Natural killer cell (primary cell): ENCODE results near the gene A2ML1. TPM values are rescaled to one million over a fixed set of nuclear protein-coding genes. Genes with fewer than 3 reads are reported as not detected.

Experiments
- ATAC-seq, 3 donors: fragments of 150-1000 bp in 2 of 3; fragments of 200-7000 bp in 1 of 3; cut with Tn5 transposase; 1 replicate in 1 of 3; 2 replicates in 2 of 3; pipeline ENCODE4 v1.10.0; 2021; ENCODE audit warnings: mild to moderate bottlenecking in 2 of 3, moderate library complexity in 2 of 3
- DNase-seq, 2 donors: peaks; one replicate each; pipeline versions ENCODE4 v3.0.0 to v3.0.0-alpha.2; 2013 to 2021; ENCODE audit warnings: mixed read lengths in 1 of 2
- H3K27ac ChIP-seq: one replicate; pipeline ENCODE4 v1.5.1; 2013; ENCODE audit warnings: mild to moderate bottlenecking, low read length
- H3K27me3 ChIP-seq: one replicate; pipeline ENCODE4 v1.6.1; 2013; ENCODE audit warnings: low read length; ENCODE audit not compliant: control insufficient read depth, insufficient read depth
- H3K36me3 ChIP-seq: one replicate; pipeline ENCODE4 v1.6.1; 2013; ENCODE audit warnings: low read length; ENCODE audit not compliant: control insufficient read depth, insufficient read depth
- H3K4me1 ChIP-seq: one replicate; pipeline ENCODE4 v1.6.1; 2013; ENCODE audit warnings: low read length; ENCODE audit not compliant: control insufficient read depth, insufficient read depth
- H3K4me3 ChIP-seq: one replicate; pipeline ENCODE4 v1.5.1; 2013; ENCODE audit warnings: low read length
- H3K9me3 ChIP-seq: one replicate; pipeline ENCODE4 v1.6.1; 2013; ENCODE audit warnings: low read length; ENCODE audit not compliant: control insufficient read depth, insufficient read depth
- H3K27ac Mint-ChIP-seq, 2 donors: one replicate each; pipeline ENCODE4 v1.8.0; 2022; ENCODE audit warnings: mild to moderate bottlenecking in 2 of 2, mixed read lengths in 2 of 2, moderate library complexity in 1 of 2
- H3K27me3 Mint-ChIP-seq, 2 donors: one replicate each; pipeline ENCODE4 v1.8.0; 2022; ENCODE audit warnings: low read depth in 2 of 2, mixed read lengths in 2 of 2
- H3K36me3 Mint-ChIP-seq: one replicate; pipeline ENCODE4 v1.8.0; 2022; ENCODE audit warnings: mixed read lengths
- H3K4me1 Mint-ChIP-seq, 2 donors: one replicate each; pipeline ENCODE4 v1.8.0; 2022; ENCODE audit warnings: mixed read lengths in 2 of 2
- H3K4me3 Mint-ChIP-seq: one replicate; pipeline ENCODE4 v1.8.0; 2022; ENCODE audit warnings: mild to moderate bottlenecking, moderate library complexity, mixed read lengths
- H3K9me3 Mint-ChIP-seq, 2 donors: one replicate each; pipeline ENCODE4 v1.8.0; 2022; ENCODE audit warnings: mixed read lengths in 2 of 2
- CTCF ChIP-seq: fragments of 200-600 bp; IDR thresholded peaks from one replicate; pipeline ENCODE4 v1.8.0; 2022; ENCODE audit warnings: antibody characterized with exemption
- WGBS: methylation state at CpG from one replicate; pipeline ENCODE4 v1.1.7; 2013; ENCODE audit warnings: missing lambda C conversion rate; ENCODE audit not compliant: insufficient coverage; 5-methylcytosine and 5-hydroxymethylcytosine counted together
- intact Hi-C: fragments of 100-400 bp; cut with micrococcal nuclease; formaldehyde crosslinking; loops from one replicate; pipeline ENCODE4 v1.14.2; 2022
- total RNA-seq, 4 donors: library from RNA; stranded (reverse); fragments of 120-200 nt in 1 of 4; gene quantifications; one replicate each; pipeline versions ENCODE4 v1.2.3 to v1.2.4, GENCODE V29; 2013 to 2022

The A2ML1 gene
- total RNA-seq, 3 donors from 2014 or later (not counting 1 experiment from before 2014, with no cell fraction given) = not detected

GRCh38 chr12:8887285-8887715, 64.9 kb downstream of the A2ML1 start:
- Histone ChIP-seq H3K27ac (no peak overlapping the region), H3K27me3 (no peaks in the 10 kb centered on the region), H3K4me3 (no peak overlapping the region), H3K9me3 (no peaks in the 10 kb centered on the region), H3K36me3 (no peaks in the 10 kb centered on the region), H3K4me1 (peaks cover 3% of the 10 kb centered on the region)
- intact Hi-C loops = no loop called here
- no peaks in the 10 kb centered on the region for H3K9me3 Mint-ChIP-seq
- TF ChIP-seq CTCF = no peak
- 90% methylated on average over 4 of the region's 4 CpGs for WGBS
- H3K27me3 Mint-ChIP-seq = peaks cover 0 to 10% of the 10 kb centered on the region in 2 donors
- no peaks in the 10 kb centered on the region for H3K36me3 Mint-ChIP-seq
- H3K27ac Mint-ChIP-seq = no peak overlapping the region
- ATAC-seq (no peak), DNase-seq (no peak)
- peaks cover 0 to 5% of the 10 kb centered on the region in 2 donors for H3K4me1 Mint-ChIP-seq
- no peak overlapping the region for H3K4me3 Mint-ChIP-seq

DNA sequence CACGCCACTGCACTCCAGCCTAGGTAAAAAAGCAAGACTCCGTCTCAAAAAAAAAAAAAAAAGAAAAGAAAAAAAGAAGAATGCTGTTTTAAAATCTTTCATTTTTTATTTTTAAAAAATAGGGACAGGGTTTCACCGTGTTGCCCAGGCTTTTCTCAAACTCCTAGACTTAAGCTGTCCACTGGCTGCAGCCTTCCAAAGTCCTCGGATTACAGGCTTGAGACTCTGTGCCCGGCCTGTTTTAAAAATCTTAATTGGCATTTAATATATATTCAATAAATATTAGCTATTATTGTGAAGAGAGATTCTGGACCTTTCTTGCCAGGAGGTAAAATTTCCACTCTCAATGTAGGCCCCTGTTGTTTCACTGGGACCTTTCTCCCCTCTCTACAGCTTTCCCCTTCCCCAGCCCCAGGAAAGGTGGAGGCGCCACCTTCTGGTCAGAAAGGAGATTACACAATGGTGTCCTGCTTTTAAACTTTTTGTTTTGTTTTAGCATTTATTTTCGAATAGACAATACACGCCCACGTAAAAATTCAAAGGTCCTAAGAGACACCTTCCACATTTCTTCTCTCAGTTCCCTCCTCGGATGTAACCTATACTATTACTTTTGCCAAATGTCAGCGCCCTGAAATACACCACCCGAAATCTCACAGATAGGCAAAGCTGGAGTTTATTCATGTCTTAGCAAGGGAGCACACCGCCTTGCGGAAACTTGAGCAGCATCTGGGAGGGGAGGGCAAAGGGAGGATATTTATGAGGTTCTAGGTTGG, 68.1 kb downstream of the A2ML1 start:
- TF ChIP-seq CTCF = peak; percentile 96
- WGBS = 22% methylated on average over 12 of the region's 14 CpGs
- no peaks in the 10 kb centered on the region for H3K36me3 ChIP-seq
- Mint-ChIP-seq H3K4me1 (peaks cover 0 to 5% of the 10 kb centered on the region in 2 donors), H3K9me3 (no peaks in the 10 kb centered on the region), H3K27me3 (peaks cover 0 to 3% of the 10 kb centered on the region in 2 donors), H3K4me3 (peak overlapping the region; percentile 90), H3K27ac (peak overlapping the region in 1 of 2 donors; percentile 88), H3K36me3 (no peaks in the 10 kb centered on the region)
- peak overlapping the region; percentile 49 for H3K4me3 ChIP-seq
- peak; percentile 81 to 87 (median 87) for ATAC-seq
- no peaks in the 10 kb centered on the region for H3K27me3 ChIP-seq
- H3K9me3 ChIP-seq = no peaks in the 10 kb centered on the region
- intact Hi-C loops = loop anchor here (1.0 to 2.0 kb wide), 2 partner anchors 148 to 208 kb away; no protein-coding TSS in a partner anchor
- H3K27ac ChIP-seq = no peak overlapping the region
- H3K4me1 ChIP-seq = peaks cover 3% of the 10 kb centered on the region
- DNase-seq = peak; percentile 39 to 82

- H3K27ac ChIP-seq = no peak overlapping the region
- no peak overlapping the region for H3K27ac Mint-ChIP-seq
- 90% methylated on average over 3 of the region's 3 CpGs for WGBS
- peaks cover 0 to 3% of the 10 kb centered on the region in 2 donors for H3K27me3 Mint-ChIP-seq
- intact Hi-C loops = loop anchor here (2.0 kb wide), 1 partner anchor 147 kb away; no protein-coding TSS in a partner anchor
- H3K4me1 ChIP-seq = peaks cover 3% of the 10 kb centered on the region
- no peak overlapping the region for H3K4me3 Mint-ChIP-seq
- no peak for TF ChIP-seq CTCF
- no peak for DNase-seq
- H3K4me3 ChIP-seq = no peak overlapping the region
- no peaks in the 10 kb centered on the region for H3K9me3 ChIP-seq
- H3K9me3 Mint-ChIP-seq = no peaks in the 10 kb centered on the region
- H3K27me3 ChIP-seq = no peaks in the 10 kb centered on the region
- no peaks in the 10 kb centered on the region for H3K36me3 Mint-ChIP-seq
- H3K4me1 Mint-ChIP-seq = peaks cover 0 to 5% of the 10 kb centered on the region in 2 donors
- H3K36me3 ChIP-seq = no peaks in the 10 kb centered on the region
- no peak for ATAC-seq
Measured at GRCh38 chr12:8891976-8892375, 69.6 kb downstream of the A2ML1 start.
